BLaER1 treated with 17β-estradiol and CSF1 and Interleukin-3, amounts not matched to agents 10 nM and 100 nM (cell line): ENCODE data around the gene RNF144A.

Source experiments
- H3K27ac ChIP-seq, 11 experiments: shearing (Covaris generic); formaldehyde crosslinking; 2 replicates each; pipeline ENCODE4 v1.8.1; 2022
- H3K27me3 ChIP-seq, 11 experiments: shearing (Covaris generic); formaldehyde crosslinking; 2 replicates each; pipeline ENCODE4 v1.8.1; 2022
- H3K36me3 ChIP-seq, 11 experiments: shearing (Covaris generic); formaldehyde crosslinking; 2 replicates each; pipeline ENCODE4 v1.8.1; 2022
- H3K4me1 ChIP-seq, 10 experiments: shearing (Covaris generic); formaldehyde crosslinking; 2 replicates each; pipeline ENCODE4 v1.8.1; 2022
- H3K4me2 ChIP-seq, 11 experiments: shearing (Covaris generic); formaldehyde crosslinking; 2 replicates each; pipeline ENCODE4 v1.8.1; 2022
- H3K4me3 ChIP-seq, 10 experiments: shearing (Covaris generic); formaldehyde crosslinking; 2 replicates each; pipeline ENCODE4 v1.8.1; 2022
- H3K9ac ChIP-seq, 11 experiments: shearing (Covaris generic); formaldehyde crosslinking; 2 replicates each; pipeline ENCODE4 v1.8.1; 2022
- H3K9me3 ChIP-seq, 11 experiments: shearing (Covaris generic); formaldehyde crosslinking; replicated peaks in 1 of 11; 2 replicates each; pipeline ENCODE4 v1.8.1; 2022
- H4K20me1 ChIP-seq, 11 experiments: shearing (Covaris generic); formaldehyde crosslinking; 2 replicates each; pipeline ENCODE4 v1.8.1; 2022
- Cebpa-rat ChIP-seq, 11 experiments: shearing (Covaris generic); IDR thresholded peaks; 2 replicates each; pipeline ENCODE4 v1.8.1; 2022

The RNF144A gene

DNA sequence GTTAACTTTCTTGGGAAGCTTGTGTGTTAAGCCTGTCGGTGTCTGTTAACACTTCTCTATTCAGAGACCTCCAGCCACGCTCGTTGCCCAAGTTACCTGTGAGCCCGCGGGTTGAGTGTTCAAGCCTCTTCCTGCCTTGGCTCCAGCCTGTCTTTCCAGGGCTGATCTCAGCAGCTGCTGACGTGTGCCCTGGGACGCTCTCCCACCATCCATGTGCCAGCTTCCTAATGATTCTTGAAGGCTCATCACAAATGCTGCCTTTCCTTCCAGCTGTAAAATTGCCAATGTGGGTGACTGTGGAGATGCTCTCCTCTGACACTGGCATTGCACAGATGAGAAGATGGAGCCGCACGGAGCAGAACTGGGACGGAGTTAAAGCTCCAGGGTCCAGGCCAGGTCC, 6.1 kb downstream of the RNF144A start:
- H3K4me3 ChIP-seq: no peak overlapping the region
- H3K27me3 ChIP-seq: peaks cover 0 to 14% (median 0%) of the 10 kb centered on the region in 11 experiments; a peak in 6 of 22 replicates
- H4K20me1 ChIP-seq: peaks cover 0 to 10% (median 0%) of the 10 kb centered on the region in 11 experiments; a peak in 5 of 22 replicates
- H3K4me1 ChIP-seq: peaks cover 21 to 91% (median 75%) of the 10 kb centered on the region in 10 experiments
- H3K9ac ChIP-seq: no peak overlapping the region
- TF ChIP-seq Cebpa-rat (IDR thresholded peaks at IDR 0.05): no peak
- H3K27ac ChIP-seq: no peak overlapping the region
- H3K4me2 ChIP-seq: peak overlapping the region in 5 of 11 experiments; percentile 24 to 83 (median 77); a peak in 7 of 22 replicates
- peaks cover 0 to 11% (median 6%) of the 10 kb centered on the region in 11 experiments; a peak in 8 of 22 replicates for H3K36me3 ChIP-seq
- peaks cover 4 to 18% (median 11%) of the 10 kb centered on the region in 11 experiments; a peak in 20 of 22 replicates for H3K9me3 ChIP-seq

DNA sequence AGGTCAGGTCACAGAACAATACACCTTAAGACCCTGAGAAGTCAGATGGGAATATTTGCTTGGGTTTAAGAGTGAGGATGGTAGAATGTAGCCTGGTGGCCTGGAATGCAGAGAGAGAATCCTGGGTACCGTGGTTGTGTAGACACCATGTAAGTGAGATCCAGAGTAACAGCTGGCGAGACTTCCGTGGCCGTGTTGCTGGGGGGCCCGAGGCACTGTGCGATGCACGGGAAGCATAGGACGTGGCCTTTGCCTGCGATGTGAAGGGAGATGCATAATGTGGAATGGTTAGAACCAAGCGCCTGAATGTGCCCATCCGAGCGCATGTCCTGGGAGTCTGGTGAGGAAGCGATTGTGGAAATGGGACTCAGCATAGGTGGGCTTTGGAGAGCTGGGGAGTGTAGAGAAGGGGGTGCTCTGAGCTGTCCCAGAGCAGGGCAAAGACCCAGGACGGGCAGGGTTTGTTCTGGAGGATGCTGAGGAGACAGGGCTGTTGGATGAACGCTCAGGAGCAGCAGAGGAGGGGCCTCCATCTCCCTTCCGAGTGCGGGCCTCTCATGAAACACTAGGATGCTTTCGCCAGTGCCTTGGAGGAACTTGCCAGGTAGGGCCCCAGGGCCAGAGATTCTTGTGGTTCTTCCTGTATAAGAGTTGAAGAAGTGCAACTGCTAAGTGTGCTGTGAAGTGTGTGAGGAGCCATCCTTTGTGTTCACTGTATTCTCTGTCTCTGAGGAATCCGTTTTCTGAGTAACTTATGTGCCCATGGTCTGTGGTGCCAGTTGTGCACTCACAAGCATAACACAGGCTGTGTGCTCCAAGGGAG, 7.1 kb downstream of the RNF144A start:
- Histone ChIP-seq H3K4me3 (no peak overlapping the region), H3K9ac (peak overlapping the region in 4 of 11 experiments; percentile 16 to 48 (median 28); a peak in 4 of 22 replicates), H3K4me1 (peaks cover 18 to 93% (median 78%) of the 10 kb centered on the region in 10 experiments), H3K27ac (peak overlapping the region in 4 of 11 experiments; percentile 32 to 48 (median 34); a peak in 6 of 22 replicates), H3K9me3 (peaks cover 4 to 16% (median 13%) of the 10 kb centered on the region in 11 experiments; a peak in 20 of 22 replicates), H3K4me2 (peak overlapping the region in 10 of 11 experiments; percentile 12 to 83 (median 69); a peak in 18 of 22 replicates), H3K36me3 (peaks cover 0 to 14% (median 8%) of the 10 kb centered on the region in 11 experiments; a peak in 8 of 22 replicates), H4K20me1 (peaks cover 0 to 7% (median 0%) of the 10 kb centered on the region in 11 experiments; a peak in 3 of 22 replicates), H3K27me3 (peaks cover 0 to 6% (median 0%) of the 10 kb centered on the region in 11 experiments; a peak in 4 of 22 replicates)
- no peak for TF ChIP-seq Cebpa-rat (IDR thresholded peaks at IDR 0.05)

GRCh38 chr2:6924924-6925409, 7.8 kb downstream of the RNF144A start:
- TF ChIP-seq Cebpa-rat (IDR thresholded peaks at IDR 0.05): no peak
- Histone ChIP-seq H3K9ac (peak overlapping the region in 5 of 11 experiments; percentile 4 to 48 (median 22); a peak in 4 of 22 replicates), H3K4me2 (peak overlapping the region; percentile 5 to 83 (median 67); a peak in 18 of 22 replicates), H4K20me1 (peaks cover 0 to 7% (median 0%) of the 10 kb centered on the region in 11 experiments; a peak in 2 of 22 replicates), H3K9me3 (peaks cover 4 to 16% (median 13%) of the 10 kb centered on the region in 11 experiments; a peak in 20 of 22 replicates), H3K27ac (peak overlapping the region in 4 of 11 experiments; percentile 32 to 48 (median 34); a peak in 7 of 22 replicates), H3K4me3 (no peak overlapping the region; a peak in 1 of 20 replicates), H3K36me3 (peaks cover 0 to 14% (median 8%) of the 10 kb centered on the region in 11 experiments; a peak in 8 of 22 replicates), H3K27me3 (peaks cover 0 to 4% (median 0%) of the 10 kb centered on the region in 11 experiments; a peak in 3 of 22 replicates), H3K4me1 (peaks cover 18 to 93% (median 77%) of the 10 kb centered on the region in 10 experiments)

GRCh38 chr2:6926071-6926732, 9.0 kb downstream of the RNF144A start:
- Histone ChIP-seq H4K20me1 (peaks cover 0 to 7% (median 0%) of the 10 kb centered on the region in 11 experiments; a peak in 2 of 22 replicates), H3K9me3 (peaks cover 4 to 16% (median 13%) of the 10 kb centered on the region in 11 experiments; a peak in 20 of 22 replicates), H3K36me3 (peaks cover 0 to 14% (median 8%) of the 10 kb centered on the region in 11 experiments; a peak in 8 of 22 replicates), H3K27ac (peak overlapping the region in 1 of 11 experiments; percentile 20; a peak in 1 of 22 replicates), H3K9ac (peak overlapping the region in 1 of 11 experiments; percentile 32; a peak in 1 of 22 replicates), H3K4me3 (no peak overlapping the region), H3K27me3 (no peaks in the 10 kb centered on the region; a peak in 1 of 22 replicates), H3K4me1 (peaks cover 17 to 84% (median 70%) of the 10 kb centered on the region in 10 experiments), H3K4me2 (peak overlapping the region in 9 of 11 experiments; percentile 44 to 83 (median 71); a peak in 17 of 22 replicates)
- no peak for TF ChIP-seq Cebpa-rat (IDR thresholded peaks at IDR 0.05)

GRCh38 chr2:6927186-6927585, 10.0 kb downstream of the RNF144A start:
- no peak overlapping the region for H3K27ac ChIP-seq

GRCh38 chr2:6927753-6928152, 10.5 kb downstream of the RNF144A start:
- no peak for TF ChIP-seq Cebpa-rat (IDR thresholded peaks at IDR 0.05)
- peaks cover 7 to 19% (median 14%) of the 10 kb centered on the region in 11 experiments; a peak in 20 of 22 replicates for H3K9me3 ChIP-seq

More at GRCh38 chr2:6927186-6927585, 10.0 kb downstream of the RNF144A start:
- Histone ChIP-seq H4K20me1 (peaks cover 0 to 7% (median 0%) of the 10 kb centered on the region in 11 experiments; a peak in 2 of 22 replicates), H3K36me3 (peaks cover 0 to 14% (median 8%) of the 10 kb centered on the region in 11 experiments; a peak in 8 of 22 replicates), H3K4me1 (peaks cover 17 to 77% (median 63%) of the 10 kb centered on the region in 10 experiments), H3K4me3 (no peak overlapping the region), H3K27me3 (no peaks in the 10 kb centered on the region; a peak in 1 of 22 replicates), H3K4me2 (peak overlapping the region in 4 of 11 experiments; percentile 67 to 83 (median 76); a peak in 6 of 22 replicates), H3K9ac (no peak overlapping the region), H3K9me3 (peaks cover 7 to 18% (median 14%) of the 10 kb centered on the region in 11 experiments; a peak in 20 of 22 replicates)
- TF ChIP-seq Cebpa-rat (IDR thresholded peaks at IDR 0.05): no peak

GRCh38 chr2:6928452-6928851, 11.2 kb downstream of the RNF144A start:
- Histone ChIP-seq H3K4me2 (peak overlapping the region in 8 of 11 experiments; percentile 5 to 68 (median 24); a peak in 8 of 22 replicates), H3K27me3 (no peaks in the 10 kb centered on the region; a peak in 1 of 22 replicates), H3K4me3 (no peak overlapping the region), H4K20me1 (peaks cover 0 to under 1% (median 0%) of the 10 kb centered on the region in 11 experiments; a peak in 1 of 22 replicates), H3K36me3 (peaks cover 0 to 14% (median 8%) of the 10 kb centered on the region in 11 experiments; a peak in 8 of 22 replicates), H3K27ac (no peak overlapping the region), H3K9ac (no peak overlapping the region), H3K9me3 (peaks cover 7 to 19% (median 14%) of the 10 kb centered on the region in 11 experiments; a peak in 20 of 22 replicates), H3K4me1 (peaks cover 17 to 67% (median 51%) of the 10 kb centered on the region in 10 experiments)
- TF ChIP-seq Cebpa-rat (IDR thresholded peaks at IDR 0.05): no peak

More at GRCh38 chr2:6927753-6928152, 10.5 kb downstream of the RNF144A start:
- peaks cover 0 to 14% (median 8%) of the 10 kb centered on the region in 11 experiments; a peak in 8 of 22 replicates for H3K36me3 ChIP-seq
- H3K27me3 ChIP-seq: no peaks in the 10 kb centered on the region; a peak in 1 of 22 replicates
- H3K4me2 ChIP-seq: no peak overlapping the region
- H3K4me3 ChIP-seq: no peak overlapping the region
- no peak overlapping the region for H3K27ac ChIP-seq
- peaks cover 17 to 72% (median 58%) of the 10 kb centered on the region in 10 experiments for H3K4me1 ChIP-seq
- no peak overlapping the region for H3K9ac ChIP-seq
- H4K20me1 ChIP-seq: peaks cover 0 to 7% (median 0%) of the 10 kb centered on the region in 11 experiments; a peak in 2 of 22 replicates
